Measurements from ENCODE around the gene UFM1. TPM values are rescaled to one million over a fixed set of nuclear protein-coding genes. Genes with fewer than 3 reads are reported as not detected.

The UFM1 gene
- total RNA-seq, 2 donors from 2014 or later = 20.7 to 24.0 TPM

DNA sequence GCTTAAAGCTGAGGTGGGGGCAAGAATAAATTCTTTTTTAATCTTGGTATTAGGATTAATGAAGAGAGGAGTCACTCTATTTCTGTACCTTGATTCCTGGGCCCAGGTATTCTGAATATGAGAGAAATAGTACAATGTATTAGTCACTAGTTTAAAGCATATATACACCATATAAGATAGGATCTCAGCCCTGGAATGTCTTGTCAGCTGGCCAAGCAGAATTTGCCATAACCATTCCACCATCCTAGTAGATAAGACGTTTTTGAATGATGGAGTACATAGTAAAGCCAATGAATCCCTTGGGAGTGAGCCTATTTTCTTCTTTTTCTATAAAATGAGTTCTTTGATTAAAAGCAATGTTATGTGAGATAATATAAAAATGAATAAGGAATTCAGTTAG, 55.6 kb downstream of the UFM1 start:
- no peak overlapping the region for H3K27ac ChIP-seq
- TF ChIP-seq, protein P1, sequence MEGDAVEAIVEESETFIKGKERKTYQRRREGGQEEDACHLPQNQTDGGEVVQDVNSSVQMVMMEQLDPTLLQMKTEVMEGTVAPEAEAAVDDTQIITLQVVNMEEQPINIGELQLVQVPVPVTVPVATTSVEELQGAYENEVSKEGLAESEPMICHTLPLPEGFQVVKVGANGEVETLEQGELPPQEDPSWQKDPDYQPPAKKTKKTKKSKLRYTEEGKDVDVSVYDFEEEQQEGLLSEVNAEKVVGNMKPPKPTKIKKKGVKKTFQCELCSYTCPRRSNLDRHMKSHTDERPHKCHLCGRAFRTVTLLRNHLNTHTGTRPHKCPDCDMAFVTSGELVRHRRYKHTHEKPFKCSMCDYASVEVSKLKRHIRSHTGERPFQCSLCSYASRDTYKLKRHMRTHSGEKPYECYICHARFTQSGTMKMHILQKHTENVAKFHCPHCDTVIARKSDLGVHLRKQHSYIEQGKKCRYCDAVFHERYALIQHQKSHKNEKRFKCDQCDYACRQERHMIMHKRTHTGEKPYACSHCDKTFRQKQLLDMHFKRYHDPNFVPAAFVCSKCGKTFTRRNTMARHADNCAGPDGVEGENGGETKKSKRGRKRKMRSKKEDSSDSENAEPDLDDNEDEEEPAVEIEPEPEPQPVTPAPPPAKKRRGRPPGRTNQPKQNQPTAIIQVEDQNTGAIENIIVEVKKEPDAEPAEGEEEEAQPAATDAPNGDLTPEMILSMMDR (IDR thresholded peaks at IDR 0.05) = no peak
- H3K36me3 ChIP-seq = no peaks in the 10 kb centered on the region
- H3K27me3 ChIP-seq = no peaks in the 10 kb centered on the region
- no peak for DNase-seq (ENCODE audit: low spot score)
- no peak overlapping the region for H3K4me3 ChIP-seq
- H3K4me1 ChIP-seq = no peaks in the 10 kb centered on the region
- no peaks in the 10 kb centered on the region for H3K9me3 ChIP-seq

DNA sequence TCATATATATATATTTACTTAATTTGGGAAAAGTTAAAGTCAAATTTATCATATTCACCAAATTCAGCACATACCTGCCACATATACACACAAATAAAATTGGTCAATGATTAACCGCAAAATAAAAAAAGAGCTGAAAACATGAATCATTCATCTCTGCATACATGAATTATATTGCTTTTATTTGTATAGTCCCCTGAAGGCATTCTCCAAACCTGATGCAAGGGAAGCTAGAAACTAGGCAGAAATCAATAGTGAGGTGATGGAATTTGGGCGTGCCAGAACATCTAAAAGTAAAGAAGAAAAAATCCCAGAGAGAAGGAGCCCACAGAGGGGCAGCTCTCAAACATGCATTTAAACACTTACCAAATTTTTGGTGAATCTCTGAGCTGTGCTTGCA, 60.1 kb downstream of the UFM1 start:
- TF ChIP-seq, protein P1 (IDR thresholded peaks at IDR 0.05) = no peak
- H3K9me3 ChIP-seq = no peaks in the 10 kb centered on the region
- no peaks in the 10 kb centered on the region for H3K27me3 ChIP-seq
- H3K36me3 ChIP-seq = no peaks in the 10 kb centered on the region
- no peak overlapping the region for H3K4me3 ChIP-seq
- no peak for DNase-seq (ENCODE audit: low spot score)
- H3K27ac ChIP-seq = no peak overlapping the region
- no peaks in the 10 kb centered on the region for H3K4me1 ChIP-seq

DNA sequence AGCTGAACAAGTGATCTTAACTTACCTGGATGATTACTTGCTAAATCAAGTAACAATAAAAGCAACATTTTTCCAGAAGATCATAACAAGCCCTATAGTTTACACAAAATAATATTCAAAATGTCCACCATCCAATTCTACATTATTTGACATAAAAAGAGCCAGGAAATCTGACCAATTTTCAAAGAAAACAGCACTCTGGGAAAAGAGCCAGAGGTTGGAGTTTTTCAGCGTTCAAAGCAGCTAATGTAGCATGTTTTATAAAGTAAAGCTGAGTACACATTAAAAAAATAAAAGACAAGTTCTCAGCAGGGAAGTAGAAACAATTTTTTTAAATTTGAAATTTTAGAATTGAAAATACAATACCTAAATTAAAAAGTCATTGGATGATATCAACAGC, 62.6 kb downstream of the UFM1 start:
- DNase-seq (ENCODE audit: low spot score) = no peak
- TF ChIP-seq, protein P1 (IDR thresholded peaks at IDR 0.05) = no peak
- no peak overlapping the region for H3K4me3 ChIP-seq

More for the DNA sequence above, 62.6 kb downstream of the UFM1 start:
- Histone ChIP-seq H3K27me3 (no peaks in the 10 kb centered on the region), H3K27ac (no peak overlapping the region), H3K4me1 (no peaks in the 10 kb centered on the region), H3K36me3 (no peaks in the 10 kb centered on the region), H3K9me3 (no peaks in the 10 kb centered on the region)
